ENCODE data around the gene RNASE13.

- TF ChIP-seq POLR2A (IDR thresholded peaks at IDR 0.05) = no peak
- no peak for TF ChIP-seq CTCF (IDR thresholded peaks at IDR 0.05)
These were observed 23.5 kb downstream of the RNASE13 start for GRCh38 chr14:21011136-21011535.
